Smooth muscle cell of the brain vasculature (primary cell): ENCODE data around the gene ADGRV1.

Experiments used
- DNase-seq: peaks from one replicate; pipeline ENCODE4 v3.0.0-alpha.2; 2012; ENCODE audit warnings: low read depth, low spot score

The ADGRV1 gene, protein sequence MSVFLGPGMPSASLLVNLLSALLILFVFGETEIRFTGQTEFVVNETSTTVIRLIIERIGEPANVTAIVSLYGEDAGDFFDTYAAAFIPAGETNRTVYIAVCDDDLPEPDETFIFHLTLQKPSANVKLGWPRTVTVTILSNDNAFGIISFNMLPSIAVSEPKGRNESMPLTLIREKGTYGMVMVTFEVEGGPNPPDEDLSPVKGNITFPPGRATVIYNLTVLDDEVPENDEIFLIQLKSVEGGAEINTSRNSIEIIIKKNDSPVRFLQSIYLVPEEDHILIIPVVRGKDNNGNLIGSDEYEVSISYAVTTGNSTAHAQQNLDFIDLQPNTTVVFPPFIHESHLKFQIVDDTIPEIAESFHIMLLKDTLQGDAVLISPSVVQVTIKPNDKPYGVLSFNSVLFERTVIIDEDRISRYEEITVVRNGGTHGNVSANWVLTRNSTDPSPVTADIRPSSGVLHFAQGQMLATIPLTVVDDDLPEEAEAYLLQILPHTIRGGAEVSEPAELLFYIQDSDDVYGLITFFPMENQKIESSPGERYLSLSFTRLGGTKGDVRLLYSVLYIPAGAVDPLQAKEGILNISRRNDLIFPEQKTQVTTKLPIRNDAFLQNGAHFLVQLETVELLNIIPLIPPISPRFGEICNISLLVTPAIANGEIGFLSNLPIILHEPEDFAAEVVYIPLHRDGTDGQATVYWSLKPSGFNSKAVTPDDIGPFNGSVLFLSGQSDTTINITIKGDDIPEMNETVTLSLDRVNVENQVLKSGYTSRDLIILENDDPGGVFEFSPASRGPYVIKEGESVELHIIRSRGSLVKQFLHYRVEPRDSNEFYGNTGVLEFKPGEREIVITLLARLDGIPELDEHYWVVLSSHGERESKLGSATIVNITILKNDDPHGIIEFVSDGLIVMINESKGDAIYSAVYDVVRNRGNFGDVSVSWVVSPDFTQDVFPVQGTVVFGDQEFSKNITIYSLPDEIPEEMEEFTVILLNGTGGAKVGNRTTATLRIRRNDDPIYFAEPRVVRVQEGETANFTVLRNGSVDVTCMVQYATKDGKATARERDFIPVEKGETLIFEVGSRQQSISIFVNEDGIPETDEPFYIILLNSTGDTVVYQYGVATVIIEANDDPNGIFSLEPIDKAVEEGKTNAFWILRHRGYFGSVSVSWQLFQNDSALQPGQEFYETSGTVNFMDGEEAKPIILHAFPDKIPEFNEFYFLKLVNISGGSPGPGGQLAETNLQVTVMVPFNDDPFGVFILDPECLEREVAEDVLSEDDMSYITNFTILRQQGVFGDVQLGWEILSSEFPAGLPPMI (N-terminal part only)

DNA sequence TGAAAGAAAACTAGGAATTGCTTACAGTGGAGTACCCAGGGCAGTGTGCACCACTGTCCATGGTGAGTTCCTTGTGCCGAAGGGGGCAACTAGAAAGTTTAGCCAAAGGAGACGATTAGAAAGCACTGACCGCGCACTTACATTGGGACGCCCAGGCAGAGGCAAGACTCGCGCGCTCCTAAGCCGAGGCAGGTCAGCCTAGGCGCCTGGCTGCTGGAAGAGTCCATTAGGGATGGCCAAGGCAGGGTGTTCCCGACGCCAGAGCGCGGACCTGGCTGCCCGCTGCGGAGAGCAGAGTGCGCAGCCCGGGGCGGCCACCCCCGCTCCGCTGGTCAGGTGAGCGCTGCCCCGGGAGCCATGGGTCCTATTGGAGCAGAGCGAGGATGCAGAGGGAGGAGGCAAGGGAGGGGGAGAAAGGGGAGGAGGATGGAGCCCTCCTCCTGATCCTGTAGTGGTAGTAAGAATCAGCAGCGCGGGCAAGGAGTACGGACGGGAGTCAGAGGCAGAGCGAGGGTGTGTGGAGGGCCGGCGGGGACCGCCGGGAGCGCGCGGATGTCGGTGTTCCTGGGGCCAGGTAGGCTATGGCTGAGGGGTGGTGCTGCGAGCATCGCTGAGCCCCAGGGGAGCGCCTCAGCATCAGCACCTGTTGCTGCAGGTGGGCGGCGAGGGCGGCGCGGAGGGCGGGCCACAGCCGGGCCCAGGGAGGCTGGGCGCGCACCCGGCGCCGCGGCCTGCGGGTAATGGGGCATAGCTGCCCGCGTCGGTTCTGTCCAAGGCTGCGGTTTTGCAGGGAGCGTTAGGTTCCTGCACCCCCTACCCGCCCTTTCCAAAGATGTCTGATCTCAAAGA, at the start of gene ADGRV1:
ADGRV1 (plus strand) TSS at position 454 of the 849 bp plus-strand sequence; CDS start at position 553, 99 bp downstream.
- DNase-seq: no peak

DNA sequence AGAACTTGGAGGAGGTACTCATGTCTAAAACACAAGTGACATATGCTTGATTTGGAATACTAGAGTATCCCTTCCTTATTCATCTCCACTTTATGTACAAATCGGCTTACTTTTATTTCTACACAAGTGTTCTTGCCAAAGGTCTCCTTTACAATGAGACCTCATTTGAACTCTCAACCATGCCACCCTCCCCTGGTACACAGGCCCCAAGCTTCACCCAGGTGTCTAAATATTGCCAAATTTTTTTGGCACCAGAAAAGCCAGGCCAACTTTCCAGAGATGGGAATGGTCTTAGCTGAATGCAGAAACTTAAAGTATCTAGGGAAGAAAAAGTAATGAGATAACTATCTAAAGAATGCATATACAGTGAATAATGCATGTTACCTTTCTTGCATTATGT, 48.2 kb upstream of the ADGRV1 start:
- DNase-seq: no peak

DNA sequence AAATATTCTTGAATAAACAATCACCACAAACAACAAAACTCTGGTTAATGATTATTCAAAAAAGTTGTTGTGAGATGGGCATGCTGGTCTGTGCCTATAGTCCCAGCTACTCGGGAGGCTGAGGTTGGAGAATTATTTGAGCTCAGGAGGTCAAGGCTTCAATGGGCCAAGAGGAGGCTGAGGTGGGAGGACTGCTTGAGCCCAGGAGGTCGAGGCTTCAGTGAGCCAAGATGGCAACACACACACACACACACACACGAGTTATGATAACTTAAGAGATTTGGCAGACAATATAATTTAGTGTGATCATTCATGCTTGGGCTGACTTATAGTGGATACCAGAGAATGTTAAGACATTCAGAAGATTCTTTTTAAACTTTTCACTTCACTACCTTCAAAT, 44.1 kb upstream of the ADGRV1 start:
- DNase-seq: no peak

DNA sequence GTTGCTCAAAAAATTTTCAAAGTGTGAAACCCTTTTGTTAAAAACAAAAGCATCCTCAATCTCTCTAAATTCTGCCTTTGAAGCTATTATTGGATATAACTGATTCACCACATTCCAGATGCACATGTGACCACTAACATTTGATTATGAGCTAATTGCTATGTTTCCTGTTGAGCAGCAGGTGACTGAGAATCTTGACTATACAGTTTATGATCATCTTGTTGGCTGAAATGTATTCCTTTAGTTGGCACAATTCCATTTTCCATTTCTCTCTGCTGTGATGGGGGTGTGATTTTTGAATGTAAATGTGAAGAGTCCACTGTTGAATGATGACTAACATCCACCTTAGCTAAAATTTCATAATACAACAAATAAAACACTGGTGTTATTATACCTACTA, 39.9 kb upstream of the ADGRV1 start:
- DNase-seq: no peak

DNA sequence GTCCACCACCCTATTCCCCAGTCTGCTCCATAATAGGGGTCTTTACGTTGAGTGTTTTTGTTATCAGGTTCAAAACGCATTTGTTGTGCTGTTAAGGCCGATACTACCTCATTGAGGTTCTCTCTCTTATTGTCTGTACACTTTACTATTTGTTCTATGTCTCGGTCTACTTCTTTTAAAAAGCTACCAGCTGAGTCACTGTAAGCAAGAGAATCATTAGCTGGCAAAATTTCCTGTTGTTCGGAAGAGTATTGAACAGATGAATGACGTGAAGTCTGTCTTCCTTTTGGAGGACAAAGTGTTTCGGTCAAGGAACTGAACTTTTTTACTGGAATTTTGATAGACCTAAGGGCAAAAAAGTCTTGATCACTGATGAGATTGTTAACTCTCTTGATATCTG, 39.5 kb upstream of the ADGRV1 start:
- DNase-seq: no peak

DNA sequence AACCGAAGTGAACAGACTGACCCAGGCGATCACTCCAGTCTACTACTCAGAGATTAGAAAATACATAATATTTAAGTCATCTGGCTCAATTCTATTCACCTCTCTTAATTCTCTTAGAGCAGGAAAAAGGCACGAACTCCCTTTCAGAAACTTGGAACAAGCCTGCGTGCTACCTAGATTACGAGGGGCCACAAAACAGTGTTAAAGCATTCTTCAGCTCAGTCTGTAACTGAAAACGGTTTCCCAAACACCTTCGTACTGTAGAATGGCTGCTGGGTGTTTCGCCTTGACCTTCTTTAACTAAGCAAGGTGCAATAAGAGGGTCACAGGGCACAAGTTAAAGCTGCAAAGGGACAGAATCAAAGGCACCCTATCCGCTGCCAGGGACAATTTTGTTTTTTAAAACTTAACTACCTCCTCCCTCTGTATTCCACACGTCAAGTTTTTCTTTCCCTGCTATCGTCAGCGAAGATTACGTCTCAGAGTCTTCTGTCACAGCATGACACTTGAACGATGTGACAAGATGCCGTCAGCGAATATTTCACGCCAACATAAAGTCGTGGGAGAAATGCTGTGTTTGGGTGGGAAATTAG, 29.9 kb upstream of the ADGRV1 start:
- no peak for DNase-seq

DNA sequence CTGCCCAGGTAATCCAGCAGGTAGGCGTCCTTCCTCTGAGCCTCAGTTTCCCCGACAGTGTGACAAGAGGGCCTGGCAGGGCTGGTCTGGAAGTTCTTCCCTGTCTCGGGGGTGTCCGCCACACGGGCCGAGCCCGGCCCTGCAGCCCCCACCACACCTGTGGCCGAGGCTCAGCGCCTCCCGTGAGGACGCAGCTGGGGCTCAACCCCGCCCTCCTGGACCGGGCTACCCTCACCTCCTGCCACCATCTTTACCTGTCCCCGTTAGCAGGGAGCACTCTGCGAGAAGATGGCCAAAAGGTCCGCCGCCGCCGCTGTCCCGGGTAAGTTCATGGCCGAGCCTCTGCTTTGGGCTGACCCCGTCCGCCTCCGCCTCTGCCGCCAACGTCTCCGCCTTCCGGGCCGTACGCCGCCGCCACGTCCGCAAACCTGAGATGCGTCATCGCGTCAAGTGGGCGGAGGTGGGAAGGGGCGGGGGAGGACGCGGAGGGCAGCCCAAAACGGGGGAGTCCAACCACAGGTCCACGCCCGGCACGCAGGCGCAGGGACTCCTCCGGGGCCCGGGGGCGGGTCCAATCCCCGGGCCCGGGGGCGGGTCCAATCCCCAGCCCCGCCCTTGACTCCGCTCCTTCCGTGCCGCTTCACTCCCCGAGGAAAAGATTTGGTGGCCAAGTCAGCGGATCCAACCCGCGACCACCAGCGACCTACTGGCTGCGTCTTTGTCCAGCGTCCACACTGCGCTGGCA, 29.2 kb upstream of the ADGRV1 start, which contains the start of gene LYSMD3:
LYSMD3 (minus strand) TSS at position 391 of the 745 bp plus-strand sequence. CDS start 4,295 bp downstream, outside the sequence.
- peak; percentile 93 for DNase-seq

DNA sequence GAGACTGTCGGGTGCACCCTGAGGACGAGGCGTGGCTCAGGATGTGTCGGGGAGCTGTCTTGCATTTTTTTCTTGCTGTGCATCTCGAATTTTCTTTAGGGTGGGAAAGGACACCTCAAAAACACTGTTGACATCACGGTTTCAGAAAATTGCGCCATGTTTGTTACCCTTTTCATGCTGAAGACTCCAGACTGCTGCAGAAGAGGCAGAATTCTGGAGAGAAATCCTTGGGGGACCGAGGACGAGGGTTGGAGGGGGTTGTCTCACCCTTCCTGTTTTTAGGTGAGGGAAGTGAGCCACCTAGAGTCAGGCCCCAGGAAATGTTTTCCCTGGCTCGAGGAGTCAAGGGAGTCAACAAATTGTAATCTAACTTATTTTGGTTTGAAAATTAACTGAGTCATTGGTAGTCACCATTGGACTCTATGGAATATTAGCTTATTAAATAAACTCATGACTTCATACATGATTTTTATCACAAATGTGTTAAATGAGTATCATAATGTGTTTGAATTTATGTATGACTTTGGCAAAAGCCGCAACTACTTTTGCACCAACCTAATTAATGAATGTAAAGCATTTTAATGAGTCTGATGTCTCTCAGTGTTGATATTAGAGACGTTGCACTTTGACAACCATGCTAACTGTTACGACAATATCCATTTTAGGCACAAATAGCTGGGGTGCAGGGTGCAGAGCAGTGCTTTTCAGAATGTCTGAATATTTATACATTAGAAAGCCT, 28.5 kb upstream of the ADGRV1 start:
- peak; percentile 37 for DNase-seq

DNA sequence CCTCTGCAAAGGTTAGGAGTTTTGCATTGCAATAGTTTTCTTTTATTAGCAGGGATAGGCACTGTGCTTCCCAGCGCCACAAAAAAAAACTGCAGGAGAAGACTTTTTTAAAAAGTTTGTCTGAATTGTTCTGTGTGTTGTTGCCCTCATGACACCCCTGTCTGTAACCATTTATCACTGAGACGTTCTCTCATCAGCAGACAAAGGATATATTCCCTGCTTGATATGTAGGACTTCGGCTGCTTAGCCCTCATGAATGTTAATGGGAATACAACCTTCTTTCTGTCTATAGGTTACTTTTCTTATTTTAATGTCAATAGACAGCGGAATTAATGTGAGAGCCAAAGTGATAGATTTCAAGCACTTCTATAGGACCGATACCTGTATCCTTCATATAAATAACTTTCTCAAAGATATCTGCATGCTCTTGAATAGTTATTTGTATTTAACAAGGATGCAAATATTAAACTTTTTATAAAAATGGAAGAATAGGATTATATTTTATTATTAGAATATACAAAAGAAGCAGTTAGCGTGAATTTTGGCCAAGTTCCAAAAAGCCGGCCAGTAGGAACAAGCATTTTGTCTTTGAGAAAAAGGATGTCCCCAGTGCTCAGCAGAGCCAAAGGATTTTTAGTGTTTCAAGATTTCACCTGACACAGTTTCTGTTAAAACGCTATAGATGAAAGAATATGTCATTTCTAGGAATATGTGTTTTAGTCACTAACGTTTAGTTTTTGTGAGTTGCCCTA, 27.7 kb upstream of the ADGRV1 start:
- no peak for DNase-seq

DNA sequence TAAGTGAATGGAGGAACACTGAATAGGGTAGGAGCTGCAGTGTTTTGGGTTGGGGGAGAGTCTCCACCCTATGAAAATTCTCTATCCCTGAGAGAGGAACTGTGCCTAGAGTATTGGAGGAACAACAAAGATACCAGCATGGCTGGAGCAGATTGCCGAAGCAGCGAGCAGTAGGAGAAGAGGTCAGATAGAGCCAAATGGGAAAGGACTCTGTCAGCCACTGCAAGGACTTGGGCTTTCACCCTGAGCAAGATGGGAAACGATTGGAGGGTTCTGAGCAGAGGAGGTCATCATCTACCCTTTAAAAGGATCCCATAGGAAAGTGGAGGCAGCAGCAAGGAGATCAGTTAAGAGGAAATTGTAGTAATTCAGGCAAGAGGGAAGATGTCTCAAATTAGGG, 24.8 kb upstream of the ADGRV1 start:
- no peak for DNase-seq

DNA sequence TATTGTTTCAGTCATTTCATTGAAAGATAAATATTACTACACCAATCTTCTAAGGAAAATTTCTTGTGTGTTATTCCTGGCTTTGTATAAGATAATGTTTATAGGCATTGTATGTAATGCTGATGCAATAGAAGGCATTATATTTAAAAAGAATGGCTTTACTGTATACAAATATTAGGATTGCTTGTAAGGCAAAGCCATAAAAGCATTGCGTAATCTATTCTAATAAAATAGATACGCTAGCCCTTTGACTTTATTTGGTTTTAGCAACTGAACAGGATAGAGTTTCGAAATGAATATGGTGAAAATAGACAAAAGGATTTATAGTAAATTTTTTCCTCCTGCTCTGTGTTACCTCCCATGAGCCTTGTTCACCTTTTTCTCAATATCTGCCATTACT, 23.7 kb upstream of the ADGRV1 start:
- DNase-seq: no peak

DNA sequence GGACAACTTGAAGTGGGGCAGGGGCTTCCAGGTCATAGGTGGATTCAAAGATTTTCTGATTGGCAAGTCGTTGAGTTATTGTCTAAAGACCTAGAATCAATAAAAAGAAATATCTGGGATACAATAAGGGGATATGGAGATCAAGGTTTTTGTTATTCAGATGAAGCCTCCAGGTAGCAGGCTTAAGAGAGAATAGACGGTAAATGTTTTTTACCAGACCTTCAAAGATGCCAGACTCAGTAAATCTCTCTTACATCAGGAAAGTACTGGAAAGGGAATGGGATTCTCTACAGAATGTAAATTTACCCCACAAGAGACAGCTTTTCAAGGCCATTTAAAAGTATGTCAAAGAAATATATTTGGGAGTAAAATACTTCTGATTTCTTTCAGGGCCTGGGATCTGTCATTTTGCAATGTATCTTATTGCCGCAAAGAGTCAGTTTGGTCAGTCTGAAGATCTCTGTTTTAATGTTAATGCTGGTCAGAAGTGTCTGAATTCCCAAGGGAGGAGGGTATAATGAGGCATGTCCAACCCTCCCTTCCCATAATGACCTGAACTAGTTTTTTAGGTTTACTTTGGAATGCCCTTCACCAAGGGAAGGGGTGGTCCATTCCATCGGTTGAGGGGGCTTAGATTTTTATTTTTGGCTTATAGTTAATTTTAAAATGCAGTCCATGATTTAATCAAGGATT, 15.6 kb upstream of the ADGRV1 start:
- no peak for DNase-seq

DNA sequence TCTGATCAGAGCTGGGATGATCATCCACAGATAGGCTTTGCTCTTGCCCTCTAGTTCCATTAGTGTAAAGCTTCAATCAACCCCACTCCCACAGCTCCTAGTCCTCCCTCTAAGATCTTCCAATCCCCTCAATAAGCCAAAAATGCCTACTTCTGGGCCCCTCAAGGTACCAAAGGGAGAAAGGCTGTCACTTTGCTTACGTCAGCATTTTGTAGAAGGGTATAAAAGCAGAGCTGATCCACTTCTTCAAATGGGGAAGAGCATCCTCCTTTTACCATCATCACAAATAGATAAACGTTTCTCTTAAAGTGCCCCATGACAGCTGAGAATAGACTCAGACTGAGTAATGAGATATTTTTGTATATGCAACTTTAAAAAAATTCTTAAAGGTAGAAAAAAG, 13.1 kb upstream of the ADGRV1 start:
- DNase-seq: no peak

DNA sequence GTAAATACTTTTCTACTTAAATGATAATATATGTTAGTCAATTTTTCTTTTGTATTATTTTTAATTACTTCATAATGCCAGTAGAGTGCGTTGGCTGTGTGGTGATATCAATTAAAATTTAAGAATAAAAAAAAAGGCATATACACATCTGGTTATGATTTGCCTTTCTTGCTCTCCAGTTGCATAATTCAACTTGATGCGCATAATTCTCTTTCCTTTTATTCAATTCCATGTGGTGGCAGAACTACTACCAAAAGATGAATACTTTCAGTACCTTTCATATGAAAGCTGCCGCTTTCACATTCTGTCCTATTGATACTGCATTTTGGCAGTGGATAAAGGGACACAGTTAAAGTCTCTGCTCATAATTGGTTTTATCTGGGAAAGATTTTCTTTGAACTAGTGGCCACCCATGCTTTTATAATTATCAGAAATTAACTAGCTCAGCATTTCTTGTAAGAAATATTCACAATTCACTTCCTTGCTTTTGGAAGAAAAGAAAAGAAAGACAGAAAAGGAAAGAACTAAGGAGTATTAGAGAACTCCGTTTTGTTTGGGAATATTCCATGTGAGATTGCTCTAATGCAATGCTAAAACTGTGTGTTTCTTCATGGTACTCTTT, 12.3 kb upstream of the ADGRV1 start:
- no peak for DNase-seq

DNA sequence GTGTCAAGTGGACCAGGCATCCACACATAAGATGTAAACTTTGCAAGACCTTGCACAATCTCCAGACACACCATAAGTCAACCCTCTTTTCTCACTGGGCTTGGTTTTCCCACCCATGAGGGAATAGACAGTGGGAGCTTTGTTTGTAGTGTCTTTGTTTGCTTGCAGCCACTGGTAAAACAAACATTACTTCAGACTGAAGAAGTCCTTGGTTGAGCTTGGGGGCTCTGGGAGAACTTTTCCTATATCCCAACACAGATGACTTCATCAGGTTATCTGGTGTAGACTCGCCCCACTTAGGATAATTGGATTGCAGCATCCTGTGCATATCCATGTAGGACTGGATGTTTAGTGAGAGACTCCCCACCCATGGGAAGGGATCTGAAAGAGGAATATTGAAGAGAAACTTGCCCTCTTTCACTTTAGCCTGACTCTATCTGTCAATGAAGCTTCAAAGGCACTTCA, 11.5 kb upstream of the ADGRV1 start:
- DNase-seq: no peak

DNA sequence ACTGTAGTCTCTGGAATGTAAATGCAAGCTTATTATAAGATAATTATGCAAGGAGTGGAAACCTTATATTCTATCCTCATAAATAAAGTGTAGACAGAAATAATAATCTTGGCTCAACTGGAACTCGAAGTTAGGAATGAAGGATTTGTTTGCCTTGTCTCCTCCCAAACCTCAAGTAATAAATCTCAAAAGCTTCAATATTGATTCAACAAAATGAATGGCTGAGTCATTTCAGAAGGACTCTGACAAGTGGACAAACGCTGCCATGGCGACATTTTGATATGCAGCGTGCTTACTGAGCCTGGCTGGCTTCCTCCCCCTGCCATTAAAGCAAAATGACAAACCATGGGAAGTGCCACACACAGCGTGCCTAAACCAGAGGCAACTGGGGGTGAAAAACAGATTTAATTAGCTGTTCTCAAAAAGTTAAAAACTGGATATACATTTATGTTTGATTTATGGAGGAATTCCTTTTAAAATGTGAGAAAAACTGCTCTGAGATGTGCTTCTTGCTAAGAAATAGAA, 10.5 kb upstream of the ADGRV1 start:
- DNase-seq: no peak

DNA sequence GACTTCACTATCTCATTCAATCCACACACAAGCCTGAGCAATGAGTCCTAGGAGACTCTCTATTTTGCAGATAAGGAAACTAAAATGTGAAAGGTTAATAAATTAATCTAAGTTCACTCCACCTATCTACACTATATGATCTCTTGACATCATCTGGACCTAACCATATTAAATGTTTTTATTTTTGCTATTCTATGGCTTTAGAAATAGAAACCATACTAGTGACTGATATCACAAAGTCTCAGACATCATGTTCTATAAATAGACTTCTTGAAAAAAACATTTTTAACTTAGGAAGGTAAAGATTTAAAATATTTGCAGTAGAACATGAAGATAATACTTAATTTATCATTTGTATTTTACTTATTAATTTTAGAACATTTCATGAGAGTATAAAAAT, 9.4 kb upstream of the ADGRV1 start:
- DNase-seq: no peak
